Pancreas (tissue), 10 donors: ENCODE results near the gene GDF11. TPM values are rescaled to one million over a fixed set of nuclear protein-coding genes. Genes with fewer than 3 reads are reported as not detected.

ENCODE experiments used
- ATAC-seq, 4 donors: fragments of 200-7000 bp; cut with Tn5 transposase; one replicate each; pipeline versions ENCODE4 v1.8.0 to v1.9.1; 2020; ENCODE audit warnings: mild to moderate bottlenecking in 4 of 4, moderate library complexity in 4 of 4
- DNase-seq, 6 donors: peaks; one replicate each; pipeline ENCODE4 v3.0.0-alpha.2; 2020
- FAIRE-seq: peaks from 2 replicates; lab custom pipeline; 2012; peaks lifted over from hg19 to GRCh38; lab: Jason Lieb, UNC
- H3K27ac ChIP-seq, 4 donors: fragments of 200-600 bp; sonication (generic); 1 replicate in 3 of 4; 2 replicates in 1 of 4; pipeline versions ENCODE4 v1.5.0 to v1.8.0; 2020
- H3K27me3 ChIP-seq, 4 donors: fragments of 200-600 bp; one replicate each; pipeline ENCODE4 v1.8.0; 2021
- H3K36me3 ChIP-seq, 3 donors: fragments of 200-600 bp; sonication (generic) in 1 of 3; one replicate each; pipeline versions ENCODE4 v1.5.0 to v1.8.0; 2020 to 2021
- H3K4me1 ChIP-seq, 3 donors: fragments of 200-600 bp; one replicate each; pipeline ENCODE4 v1.8.0; 2021
- H3K4me3 ChIP-seq, 4 donors: fragments of 200-600 bp; sonication (generic) in 2 of 4; one replicate each; pipeline versions ENCODE4 v1.5.0 to v1.8.0; 2020 to 2021
- H3K9me3 ChIP-seq, 4 donors: fragments of 200-600 bp; one replicate each; pipeline ENCODE4 v1.8.0; 2021
- WGBS, 2 donors: extraction: QIAGEN DNeasy Blood & Tissue Kit; methylation state at CpG; one replicate each; pipeline ENCODE4 v1.1.7; 2013; 5-methylcytosine and 5-hydroxymethylcytosine counted together
- intact Hi-C, 3 donors: fragments of 100-400 bp; cut with DNase I; formaldehyde crosslinking; loops; one replicate each; pipeline versions ENCODE4 v1.11.1 to v1.14.2; 2022
- polyA plus RNA-seq, 2 donors: library from polyadenylated mRNA; stranded (reverse); fragments of 200-250 nt; gene quantifications; one replicate each; pipeline ENCODE4 v1.2.3, GENCODE V29; 2013
- total RNA-seq, 6 donors: library from RNA; stranded (reverse); fragmentation: NEBNext Ultra II Directional in 4 of 6; extraction: Animal tissue kit (Norgen Biotek cat#: 25700) in 4 of 6; gene quantifications; one replicate each; pipeline versions ENCODE4 v1.2.1 to v1.2.4, GENCODE V29; 2021 to 2023
- TF ChIP-seq, protein P1 (sequence below), 4 donors: fragments of 200-600 bp; sonication (generic) in 3 of 4; IDR thresholded peaks; one replicate each; pipeline versions ENCODE4 v1.5.0 to v1.8.0; 2021; ENCODE audit warnings: antibody characterized with exemption in 4 of 4
- donor health status: healthy with polysubstance abuse.
- donor health status: DM: no; HTN: no; CAD: no; lungs with moderate emphysema.
- donor health status: DM: no; HTN: no; CAD: no.
- donor health status: control.
- donor health status: control.
- donor health status: Bipolar disorder and iron deficiency.
- donor health status: DM: yes; HTN: yes; CAD: no.
- donor health status: DM: no; HTN: no; CAD: no.
- donor health status: DM: no; HTN: no; CAD: no.
- donor health status: DM: yes; HTN: yes; CAD: no.

GDF11 gene
- total and polyA plus RNA-seq, 8 donors = 0.91 to 3.5 (median 1.3) TPM

DNA sequence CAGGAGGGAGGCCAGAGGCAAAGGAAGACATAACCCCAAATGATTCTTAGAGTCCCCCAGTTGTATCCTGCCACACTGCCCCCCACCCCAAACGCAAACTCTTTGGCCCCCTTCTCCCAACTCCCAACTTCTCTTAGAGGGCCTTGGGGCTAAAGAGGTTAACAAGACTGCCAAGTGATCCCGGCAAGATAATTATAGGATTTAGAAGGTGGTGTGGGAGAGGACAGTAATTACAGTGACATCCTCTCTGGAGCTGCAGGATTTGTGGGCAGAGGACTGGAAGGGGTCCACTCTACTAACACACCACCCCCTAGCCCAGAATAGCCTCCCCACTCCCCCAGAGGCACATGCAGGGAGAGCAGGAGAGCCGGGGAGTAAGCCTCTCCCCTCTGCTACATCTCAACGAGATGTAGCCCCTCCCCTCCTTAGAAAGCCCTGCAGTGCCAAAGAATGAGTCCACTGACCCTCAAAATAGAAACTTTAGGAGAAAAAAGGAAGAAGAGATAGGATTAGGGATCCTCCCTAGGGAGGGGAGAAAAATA lies 5.3 kb upstream of the GDF11 start:
- Histone ChIP-seq H3K27ac (peak overlapping the region; percentile 26 to 78 (median 52)), H3K36me3 (no peaks in the 10 kb centered on the region), H3K27me3 (no peaks in the 10 kb centered on the region), H3K4me1 (peaks cover 0 to 4% (median 0%) of the 10 kb centered on the region in 3 donors), H3K4me3 (peak overlapping the region in 1 of 4 donors; percentile 45), H3K9me3 (no peaks in the 10 kb centered on the region)
- WGBS, 2 donors = 11 to 12% methylated on average over 4 of the region's 4 CpGs
- TF ChIP-seq, protein P1, sequence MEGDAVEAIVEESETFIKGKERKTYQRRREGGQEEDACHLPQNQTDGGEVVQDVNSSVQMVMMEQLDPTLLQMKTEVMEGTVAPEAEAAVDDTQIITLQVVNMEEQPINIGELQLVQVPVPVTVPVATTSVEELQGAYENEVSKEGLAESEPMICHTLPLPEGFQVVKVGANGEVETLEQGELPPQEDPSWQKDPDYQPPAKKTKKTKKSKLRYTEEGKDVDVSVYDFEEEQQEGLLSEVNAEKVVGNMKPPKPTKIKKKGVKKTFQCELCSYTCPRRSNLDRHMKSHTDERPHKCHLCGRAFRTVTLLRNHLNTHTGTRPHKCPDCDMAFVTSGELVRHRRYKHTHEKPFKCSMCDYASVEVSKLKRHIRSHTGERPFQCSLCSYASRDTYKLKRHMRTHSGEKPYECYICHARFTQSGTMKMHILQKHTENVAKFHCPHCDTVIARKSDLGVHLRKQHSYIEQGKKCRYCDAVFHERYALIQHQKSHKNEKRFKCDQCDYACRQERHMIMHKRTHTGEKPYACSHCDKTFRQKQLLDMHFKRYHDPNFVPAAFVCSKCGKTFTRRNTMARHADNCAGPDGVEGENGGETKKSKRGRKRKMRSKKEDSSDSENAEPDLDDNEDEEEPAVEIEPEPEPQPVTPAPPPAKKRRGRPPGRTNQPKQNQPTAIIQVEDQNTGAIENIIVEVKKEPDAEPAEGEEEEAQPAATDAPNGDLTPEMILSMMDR (IDR thresholded peaks at IDR 0.05) = no peak
- peak in 2 of 4 donors; percentile 1 to 4 for ATAC-seq
- peak in 1 of 6 donors; percentile 20 for DNase-seq
- intact Hi-C loops = loop anchor here in 2 of 3 donors (5.0 to 10.0 kb wide), 2 partner anchors 205 to 297 kb away; no protein-coding TSS in a partner anchor
- FAIRE-seq = no peak

DNA sequence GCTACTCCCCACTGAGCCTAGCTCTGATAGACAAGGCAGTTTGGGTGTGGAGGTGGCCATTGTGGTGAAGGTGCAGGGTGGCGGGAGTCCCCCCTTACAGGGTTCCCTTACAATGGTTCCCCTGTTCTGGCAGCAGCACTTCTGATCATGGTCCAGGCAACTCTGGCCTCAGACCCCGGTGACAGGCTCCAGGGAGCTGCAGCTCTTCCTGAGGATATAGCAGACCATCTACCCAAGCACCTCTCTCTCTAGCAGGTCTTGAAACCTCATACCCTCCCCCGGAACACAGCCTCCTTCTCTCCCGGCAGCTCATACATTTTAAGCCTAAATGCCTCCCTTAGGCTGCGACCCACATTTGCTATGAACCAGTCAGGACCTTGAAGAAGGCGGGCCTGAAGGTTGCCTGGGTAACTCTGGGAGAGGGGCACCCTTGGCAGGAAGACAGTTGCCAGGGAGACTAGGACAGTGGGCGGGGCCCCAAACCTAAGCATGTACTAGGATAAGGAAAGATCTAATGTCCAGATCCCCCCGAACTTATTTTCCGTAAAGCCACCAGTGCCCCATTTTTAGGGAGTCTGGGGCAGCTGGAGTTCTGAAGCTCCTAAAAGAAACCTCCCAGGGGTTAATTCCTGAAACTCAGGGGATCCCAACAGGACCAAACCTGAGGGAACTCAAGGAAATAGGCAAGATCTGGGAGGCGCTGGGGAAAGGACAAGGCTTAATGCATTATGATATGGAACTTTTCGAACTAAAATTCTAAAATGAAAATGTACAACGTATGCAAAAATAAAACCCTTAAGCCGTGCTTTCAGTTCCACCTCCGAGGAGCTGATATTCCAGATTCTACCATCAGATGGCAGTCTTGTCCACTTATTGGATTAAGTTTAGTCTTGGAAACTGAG lies 4.5 kb upstream of the GDF11 start:
- Histone ChIP-seq H3K36me3 (no peaks in the 10 kb centered on the region), H3K4me3 (peak overlapping the region; percentile 10 to 45 (median 28)), H3K27me3 (no peaks in the 10 kb centered on the region), H3K27ac (peak overlapping the region; percentile 26 to 78 (median 52)), H3K9me3 (no peaks in the 10 kb centered on the region), H3K4me1 (peaks cover 0 to 4% (median 0%) of the 10 kb centered on the region in 3 donors)
- FAIRE-seq (peak; percentile 64), ATAC-seq (peak; percentile 64 to 85 (median 78)), DNase-seq (peak; percentile 63 to 82 (median 80))
- TF ChIP-seq, protein P1 (IDR thresholded peaks at IDR 0.05) = peak; percentile 61 to 79 (median 76)
- WGBS, 2 donors = 4 to 5% methylated on average over 14 of the region's 14 CpGs
- intact Hi-C loops = loop anchor here in 2 of 3 donors (5.0 to 10.0 kb wide), 2 partner anchors 204 to 296 kb away; no protein-coding TSS in a partner anchor

DNA sequence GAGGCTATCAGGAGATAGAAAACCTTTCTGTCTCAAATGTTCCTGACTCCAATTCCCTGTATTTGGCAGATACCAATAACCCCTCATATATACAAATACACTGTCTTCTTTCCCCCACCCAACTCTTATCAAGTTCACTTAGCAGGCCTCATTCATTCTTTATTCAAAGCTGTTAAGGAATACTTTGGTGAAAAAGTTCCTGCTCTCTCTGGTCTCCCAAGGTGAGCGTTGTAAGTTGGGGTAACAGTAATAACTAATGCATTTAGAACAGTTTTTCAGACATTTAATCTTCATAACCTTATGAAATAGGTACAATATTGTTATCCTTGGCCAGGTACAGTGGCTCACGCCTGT lies 3.9 kb upstream of the GDF11 start:
- DNase-seq (no peak), FAIRE-seq (no peak), ATAC-seq (no peak)
- H3K4me1 ChIP-seq = peaks cover 0 to 8% (median 0%) of the 10 kb centered on the region in 3 donors
- TF ChIP-seq, protein P1 (IDR thresholded peaks at IDR 0.05) = peak in 1 of 4 donors; percentile 10
- no peaks in the 10 kb centered on the region for H3K27me3 ChIP-seq
- peak overlapping the region in 1 of 4 donors; percentile 45 for H3K4me3 ChIP-seq
- H3K9me3 ChIP-seq = no peaks in the 10 kb centered on the region
- 57 to 66% methylated on average over 2 of the region's 2 CpGs for WGBS, 2 donors
- H3K36me3 ChIP-seq = no peaks in the 10 kb centered on the region
- intact Hi-C loops = loop anchor here in 2 of 3 donors (5.0 to 10.0 kb wide), 2 partner anchors 203 to 296 kb away; no protein-coding TSS in a partner anchor
- no peak overlapping the region for H3K27ac ChIP-seq

DNA sequence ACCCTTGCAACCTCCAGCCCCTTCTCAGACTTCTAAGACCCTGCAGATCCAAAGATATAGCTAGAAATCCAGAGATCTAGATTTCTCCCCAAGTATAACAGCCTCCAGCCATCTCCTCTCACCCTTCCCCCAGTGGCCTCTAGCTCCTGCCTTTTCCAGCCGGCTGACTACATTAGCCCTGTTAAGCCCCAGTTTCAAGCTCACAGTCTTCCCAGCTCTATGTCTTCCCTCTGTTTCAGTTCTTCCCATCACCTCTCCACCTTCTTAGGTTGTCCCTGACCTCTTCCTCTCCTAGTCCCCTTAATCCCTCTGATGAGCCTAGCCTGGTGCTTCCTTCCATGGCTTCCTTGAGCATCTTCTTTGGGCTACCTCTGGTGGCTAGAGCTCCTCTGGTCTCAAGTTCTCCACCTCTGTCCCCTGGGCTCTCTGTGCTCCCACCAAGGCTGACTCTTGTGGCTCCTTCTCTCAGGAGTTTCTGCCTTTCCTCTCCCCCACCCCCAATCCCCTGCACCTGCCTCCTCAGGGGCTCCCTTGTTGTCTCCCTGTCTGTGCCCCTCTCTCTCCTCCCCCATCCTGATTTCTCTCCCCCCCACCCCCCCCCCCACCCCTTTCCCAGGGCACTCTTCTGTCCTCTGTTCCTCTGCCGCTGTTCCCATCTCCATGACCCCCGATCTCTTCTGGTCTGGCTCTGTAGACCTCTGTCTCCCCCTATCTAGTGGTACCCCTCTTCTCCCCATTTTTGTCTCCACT lies 816 bp upstream of the GDF11 start:
- H3K27ac ChIP-seq = no peak overlapping the region
- ATAC-seq = no peak
- no peaks in the 10 kb centered on the region for H3K27me3 ChIP-seq
- no peak overlapping the region for H3K4me3 ChIP-seq
- no peaks in the 10 kb centered on the region for H3K9me3 ChIP-seq
- WGBS, 2 donors = 40 to 42% methylated on average over 3 of the region's 3 CpGs
- TF ChIP-seq, protein P1 (IDR thresholded peaks at IDR 0.05) = no peak
- FAIRE-seq = no peak
- DNase-seq = peak in 1 of 6 donors; percentile 28
- intact Hi-C loops = loop anchor here in 1 of 3 donors (10.0 kb wide), 1 partner anchor 193 kb away; the partner anchor contains the start of gene DGKA
- peaks cover 0 to 11% (median 3%) of the 10 kb centered on the region in 3 donors for H3K4me1 ChIP-seq
- no peaks in the 10 kb centered on the region for H3K36me3 ChIP-seq
